ENCODE results near the gene NARS2. TPM values are rescaled to one million over a fixed set of nuclear protein-coding genes. Genes with fewer than 3 reads are reported as not detected.

NARS2 gene
- total RNA-seq, 3 donors from 2014 or later (not counting 1 experiment from before 2014, with no cell fraction given), result 6.5 to 9.6 (median 8.8) TPM

DNA sequence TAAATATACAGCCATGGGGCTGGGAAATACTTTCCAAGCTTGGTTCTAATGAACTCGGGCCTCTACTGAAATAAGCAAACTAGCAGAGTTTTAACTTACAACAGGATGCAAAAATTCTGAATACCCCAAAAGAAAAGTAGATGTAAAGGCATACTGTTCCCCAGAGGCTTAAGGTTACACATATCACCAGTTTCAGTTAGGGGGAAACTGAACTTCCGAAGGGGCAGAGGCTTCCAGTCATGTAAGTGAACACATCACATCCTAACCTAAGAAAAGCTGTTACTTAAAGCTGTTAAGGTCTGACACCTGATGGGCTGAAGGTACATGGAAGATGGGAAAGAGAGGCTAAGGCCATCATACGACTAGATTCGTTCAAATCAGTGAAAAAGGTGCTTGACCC lies 159.3 kb downstream of the NARS2 start:
- peaks cover 20% of the 10 kb centered on the region for H3K4me1 ChIP-seq (ENCODE audit: control insufficient read depth, insufficient read depth, low read length)
- H3K4me1 Mint-ChIP-seq, result peaks cover 21 to 24% of the 10 kb centered on the region in 2 donors
- intact Hi-C loops (cut with micrococcal nuclease), result no loop called here

DNA sequence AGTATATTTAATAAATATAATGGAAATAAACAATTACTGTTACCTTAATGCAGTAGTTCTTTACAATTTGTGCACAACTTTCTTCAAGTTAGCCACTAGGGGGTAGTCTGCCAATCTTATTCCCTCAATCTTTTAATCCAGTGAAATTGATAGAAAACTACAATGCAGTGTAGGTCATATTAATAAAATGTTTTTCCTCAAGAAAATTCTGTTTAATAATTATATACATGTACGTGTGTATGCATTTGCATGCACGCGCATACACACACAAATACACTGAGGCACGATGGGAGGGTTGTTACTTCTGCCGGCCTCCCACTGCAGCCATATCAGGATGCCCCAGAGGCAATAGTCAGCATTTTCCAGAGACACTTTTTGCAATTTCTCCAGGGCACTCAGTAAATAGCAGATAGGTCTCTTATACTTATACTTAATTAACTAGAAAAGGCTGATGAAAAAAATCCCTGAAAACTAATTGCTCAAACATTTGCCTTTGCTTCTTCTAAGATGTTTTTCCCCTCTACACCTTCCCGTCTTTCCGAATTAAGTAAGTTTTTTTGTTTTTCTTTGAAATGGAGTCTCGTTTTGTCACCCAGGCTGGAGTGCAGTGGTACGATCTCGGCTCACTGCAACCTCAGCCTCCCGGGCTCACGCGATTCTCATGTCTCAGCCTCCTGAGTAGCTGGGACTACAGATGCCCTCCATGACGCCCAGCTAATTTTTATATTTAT lies 160.2 kb downstream of the NARS2 start:
- peaks cover 16% of the 10 kb centered on the region for H3K4me1 ChIP-seq (ENCODE audit: control insufficient read depth, insufficient read depth, low read length)

More for the DNA sequence above, 159.3 kb downstream of the NARS2 start:
- Mint-ChIP-seq H3K4me3 (peak overlapping the region; percentile 52), H3K36me3 (no peaks in the 10 kb centered on the region), H3K9me3 (no peaks in the 10 kb centered on the region), H3K27me3 (ENCODE audit: low read depth in 2 of 2) (peaks cover 18 to 23% of the 10 kb centered on the region in 2 donors), H3K27ac (no peak overlapping the region)
- Histone ChIP-seq H3K4me3 (ENCODE audit: low read length) (no peak overlapping the region), H3K9me3 (ENCODE audit: control insufficient read depth, insufficient read depth, low read length) (no peaks in the 10 kb centered on the region), H3K27ac (ENCODE audit: low read length) (no peak overlapping the region), H3K36me3 (ENCODE audit: control insufficient read depth, insufficient read depth, low read length) (no peaks in the 10 kb centered on the region), H3K27me3 (ENCODE audit: control insufficient read depth, insufficient read depth, low read length) (no peaks in the 10 kb centered on the region)
- WGBS (ENCODE audit: insufficient coverage), result 74% methylated on average over 3 of the region's 4 CpGs
- ATAC-seq (no peak), DNase-seq (no peak)
- TF ChIP-seq, protein P1, sequence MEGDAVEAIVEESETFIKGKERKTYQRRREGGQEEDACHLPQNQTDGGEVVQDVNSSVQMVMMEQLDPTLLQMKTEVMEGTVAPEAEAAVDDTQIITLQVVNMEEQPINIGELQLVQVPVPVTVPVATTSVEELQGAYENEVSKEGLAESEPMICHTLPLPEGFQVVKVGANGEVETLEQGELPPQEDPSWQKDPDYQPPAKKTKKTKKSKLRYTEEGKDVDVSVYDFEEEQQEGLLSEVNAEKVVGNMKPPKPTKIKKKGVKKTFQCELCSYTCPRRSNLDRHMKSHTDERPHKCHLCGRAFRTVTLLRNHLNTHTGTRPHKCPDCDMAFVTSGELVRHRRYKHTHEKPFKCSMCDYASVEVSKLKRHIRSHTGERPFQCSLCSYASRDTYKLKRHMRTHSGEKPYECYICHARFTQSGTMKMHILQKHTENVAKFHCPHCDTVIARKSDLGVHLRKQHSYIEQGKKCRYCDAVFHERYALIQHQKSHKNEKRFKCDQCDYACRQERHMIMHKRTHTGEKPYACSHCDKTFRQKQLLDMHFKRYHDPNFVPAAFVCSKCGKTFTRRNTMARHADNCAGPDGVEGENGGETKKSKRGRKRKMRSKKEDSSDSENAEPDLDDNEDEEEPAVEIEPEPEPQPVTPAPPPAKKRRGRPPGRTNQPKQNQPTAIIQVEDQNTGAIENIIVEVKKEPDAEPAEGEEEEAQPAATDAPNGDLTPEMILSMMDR (IDR thresholded peaks at IDR 0.05), result no peak

DNA sequence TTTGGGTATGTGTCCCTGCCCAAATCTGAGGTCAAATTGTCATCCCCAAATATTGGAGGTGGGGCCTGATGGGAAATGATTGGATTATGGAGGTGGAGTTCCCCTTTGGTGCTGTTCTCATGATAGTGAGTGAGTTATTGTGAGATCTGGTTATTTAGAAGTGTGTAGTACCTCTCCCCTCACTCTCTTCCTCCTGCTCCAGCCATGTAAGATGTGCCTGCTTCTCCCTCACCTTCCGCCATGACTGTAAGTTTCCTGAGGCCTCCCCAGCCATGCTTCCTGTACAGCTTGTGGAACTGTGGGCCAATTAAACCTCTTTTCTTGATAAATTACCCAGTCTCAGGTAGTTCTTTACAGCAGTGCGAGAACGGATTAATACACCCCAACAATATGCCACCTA lies 166.0 kb downstream of the NARS2 start:
- ATAC-seq, result no peak
- H3K4me3 ChIP-seq (ENCODE audit: low read length), result no peak overlapping the region
- H3K27me3 Mint-ChIP-seq (ENCODE audit: low read depth in 2 of 2), result peaks cover 14 to 16% of the 10 kb centered on the region in 2 donors
- TF ChIP-seq, protein P1 (IDR thresholded peaks at IDR 0.05), result no peak
- H3K27me3 ChIP-seq (ENCODE audit: control insufficient read depth, insufficient read depth, low read length), result no peaks in the 10 kb centered on the region
- no peak overlapping the region for H3K27ac Mint-ChIP-seq
- no peaks in the 10 kb centered on the region for H3K9me3 ChIP-seq (ENCODE audit: control insufficient read depth, insufficient read depth, low read length)
- H3K36me3 Mint-ChIP-seq, result no peaks in the 10 kb centered on the region
- no peak overlapping the region for H3K27ac ChIP-seq (ENCODE audit: low read length)
- H3K36me3 ChIP-seq (ENCODE audit: control insufficient read depth, insufficient read depth, low read length), result no peaks in the 10 kb centered on the region
- DNase-seq, result no peak
- H3K4me3 Mint-ChIP-seq, result no peak overlapping the region
- H3K4me1 Mint-ChIP-seq, result no peaks in the 10 kb centered on the region
- intact Hi-C loops (cut with micrococcal nuclease), result no loop called here
- no peaks in the 10 kb centered on the region for H3K9me3 Mint-ChIP-seq
- no peaks in the 10 kb centered on the region for H3K4me1 ChIP-seq (ENCODE audit: control insufficient read depth, insufficient read depth, low read length)
- 95% methylated on average over 1 of the region's 3 CpGs for WGBS (ENCODE audit: insufficient coverage)

More for the DNA sequence above, 160.2 kb downstream of the NARS2 start:
- no peaks in the 10 kb centered on the region for H3K36me3 Mint-ChIP-seq
- H3K4me3 Mint-ChIP-seq, result no peak overlapping the region
- WGBS (ENCODE audit: insufficient coverage), result 94% methylated on average over 14 of the region's 14 CpGs
- ATAC-seq (no peak), DNase-seq (peak in 1 of 2 donors; percentile 46)
- no peak overlapping the region for H3K27ac ChIP-seq (ENCODE audit: low read length)
- H3K4me3 ChIP-seq (ENCODE audit: low read length), result no peak overlapping the region
- TF ChIP-seq, protein P1 (IDR thresholded peaks at IDR 0.05), result peak; percentile 61
- H3K9me3 Mint-ChIP-seq, result no peaks in the 10 kb centered on the region
- H3K27me3 ChIP-seq (ENCODE audit: control insufficient read depth, insufficient read depth, low read length), result no peaks in the 10 kb centered on the region
- intact Hi-C loops (cut with micrococcal nuclease), result no loop called here
- H3K27me3 Mint-ChIP-seq (ENCODE audit: low read depth in 2 of 2), result peaks cover 15 to 17% of the 10 kb centered on the region in 2 donors
- no peaks in the 10 kb centered on the region for H3K36me3 ChIP-seq (ENCODE audit: control insufficient read depth, insufficient read depth, low read length)
- no peak overlapping the region for H3K27ac Mint-ChIP-seq
- H3K4me1 Mint-ChIP-seq, result peaks cover 17 to 21% of the 10 kb centered on the region in 2 donors
- H3K9me3 ChIP-seq (ENCODE audit: control insufficient read depth, insufficient read depth, low read length), result no peaks in the 10 kb centered on the region

All from natural killer cell (primary cell).